Measurements from ENCODE around the gene CHURC1. TPM values are rescaled to one million over a fixed set of nuclear protein-coding genes. Genes with fewer than 3 reads are reported as not detected.

Gene CHURC1
- polyA plus RNA-seq, 1 donor (not counting 4 experiments of a cell fraction or from before 2014, with no cell fraction given) = 126 TPM

GRCh38 chr14:64951724-64952123, 37.5 kb downstream of the CHURC1 start:
- no peak overlapping the region for H3K9ac ChIP-seq (ENCODE audit: control insufficient read depth, extremely low read depth, insufficient read depth, low read length)
- TF ChIP-seq EZH2 (IDR thresholded peaks at IDR 0.05; ENCODE audit: low read length) = no peak
- no peaks in the 10 kb centered on the region for H3K9me1 ChIP-seq (ENCODE audit: control insufficient read depth, extremely low read depth, insufficient read depth, low read length)
- no peaks in the 10 kb centered on the region for H3K79me2 ChIP-seq (ENCODE audit: control insufficient read depth, insufficient read depth, low read length)
- H3K9me3 ChIP-seq (ENCODE audit: control insufficient read depth, low read depth, low read length) = no peaks in the 10 kb centered on the region
- no peak overlapping the region for H3K4me3 ChIP-seq (ENCODE audit: control insufficient read depth in 2 of 3, extremely low read depth in 1 of 3, insufficient read depth in 2 of 3, low read depth in 1 of 3, low read length in 3 of 3)
- H3K4me2 ChIP-seq (ENCODE audit: control insufficient read depth, extremely low read depth, insufficient read depth, low read depth, low read length) = no peak overlapping the region
- H3K4me1 ChIP-seq (ENCODE audit: control insufficient read depth, extremely low read depth, insufficient read depth, low read length) = no peaks in the 10 kb centered on the region
- no peak overlapping the region for H3K27ac ChIP-seq (ENCODE audit: control insufficient read depth, insufficient read depth, low read length)
- H4K20me1 ChIP-seq (ENCODE audit: control insufficient read depth, extremely low read depth, insufficient read depth, low read length) = no peaks in the 10 kb centered on the region
- H3K27me3 ChIP-seq (ENCODE audit: control insufficient read depth, extremely low read depth, insufficient read depth, low read length) = no peaks in the 10 kb centered on the region
- FAIRE-seq = no peak
- no peak overlapping the region for H2AFZ ChIP-seq (ENCODE audit: control insufficient read depth, low read length)
- dilution Hi-C loops (cut with MboI; ENCODE audit: extremely low pct_ligation_motif_present, low sequenced_read_pairs) = no loop called here
- H3K36me3 ChIP-seq (ENCODE audit: control insufficient read depth in 2 of 2, extremely low read depth in 1 of 2, insufficient read depth in 2 of 2, low read length in 2 of 2) = no peaks in the 10 kb centered on the region
- DNase-seq (ENCODE audit: low read depth, low spot score) = no peak

DNA sequence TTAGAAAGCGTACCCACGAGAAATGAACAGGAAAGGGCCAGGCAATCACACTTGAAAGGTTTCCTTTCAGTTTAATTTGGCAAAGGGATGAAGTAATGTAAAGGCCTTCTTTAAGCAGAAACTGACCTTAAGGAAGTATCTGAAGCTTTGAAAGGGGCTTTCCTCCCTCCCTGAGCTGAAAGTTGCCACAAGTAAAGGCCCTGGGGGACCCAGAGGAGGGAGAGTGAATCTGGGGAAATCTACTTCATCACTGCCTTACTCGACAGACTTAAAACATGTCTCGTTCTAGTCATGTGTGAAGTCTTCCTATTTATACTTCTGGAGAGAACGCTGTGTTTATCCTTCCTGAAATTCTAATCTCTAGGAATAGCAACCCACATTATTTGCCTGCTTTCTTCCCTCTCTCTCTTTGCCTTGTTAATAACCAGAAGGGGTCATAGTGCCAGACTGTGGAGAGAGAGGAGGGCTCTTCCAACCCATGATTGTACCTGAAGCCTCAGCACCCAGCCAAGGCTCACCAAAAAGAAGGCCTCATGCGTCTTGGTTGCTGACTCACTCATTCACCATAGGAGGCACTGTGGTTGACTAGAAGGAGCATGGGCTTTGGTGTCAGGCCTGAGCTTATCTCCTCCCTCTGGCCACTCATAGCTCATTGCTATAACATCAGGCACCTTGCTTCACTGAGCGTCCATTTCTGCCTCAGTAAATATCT, 38.5 kb downstream of the CHURC1 start:
- no peaks in the 10 kb centered on the region for H3K27me3 ChIP-seq (ENCODE audit: control insufficient read depth, extremely low read depth, insufficient read depth, low read length)
- no peak overlapping the region for H2AFZ ChIP-seq (ENCODE audit: control insufficient read depth, low read length)
- no peaks in the 10 kb centered on the region for H3K9me1 ChIP-seq (ENCODE audit: control insufficient read depth, extremely low read depth, insufficient read depth, low read length)
- H3K27ac ChIP-seq (ENCODE audit: control insufficient read depth, insufficient read depth, low read length) = no peak overlapping the region
- FAIRE-seq = no peak
- no peaks in the 10 kb centered on the region for H3K9me3 ChIP-seq (ENCODE audit: control insufficient read depth, low read depth, low read length)
- no peak for TF ChIP-seq EZH2 (IDR thresholded peaks at IDR 0.05; ENCODE audit: low read length)
- TF ChIP-seq CTCF (optimal IDR thresholded peaks at IDR 0.05 in 1 of 3, IDR thresholded peaks at IDR 0.05 in 1 of 3, conservative IDR thresholded peaks at IDR 0.05 in 1 of 3; ENCODE audit: extremely low read depth in 1 of 3, insufficient read depth in 2 of 3, low read length in 3 of 3) = no peak
- no peak overlapping the region for H3K4me2 ChIP-seq (ENCODE audit: control insufficient read depth, extremely low read depth, insufficient read depth, low read depth, low read length)
- no peaks in the 10 kb centered on the region for H3K79me2 ChIP-seq (ENCODE audit: control insufficient read depth, insufficient read depth, low read length)
- H3K36me3 ChIP-seq (ENCODE audit: control insufficient read depth in 2 of 2, extremely low read depth in 1 of 2, insufficient read depth in 2 of 2, low read length in 2 of 2) = no peaks in the 10 kb centered on the region
- peaks cover 5% of the 10 kb centered on the region for H3K4me1 ChIP-seq (ENCODE audit: control insufficient read depth, extremely low read depth, insufficient read depth, low read length)
- dilution Hi-C loops (cut with MboI; ENCODE audit: extremely low pct_ligation_motif_present, low sequenced_read_pairs) = no loop called here
- H4K20me1 ChIP-seq (ENCODE audit: control insufficient read depth, extremely low read depth, insufficient read depth, low read length) = no peaks in the 10 kb centered on the region
- H3K4me3 ChIP-seq (ENCODE audit: control insufficient read depth in 2 of 3, extremely low read depth in 1 of 3, insufficient read depth in 2 of 3, low read depth in 1 of 3, low read length in 3 of 3) = no peak overlapping the region
- no peak for DNase-seq (ENCODE audit: low read depth, low spot score)
- H3K9ac ChIP-seq (ENCODE audit: control insufficient read depth, extremely low read depth, insufficient read depth, low read length) = no peak overlapping the region

DNA sequence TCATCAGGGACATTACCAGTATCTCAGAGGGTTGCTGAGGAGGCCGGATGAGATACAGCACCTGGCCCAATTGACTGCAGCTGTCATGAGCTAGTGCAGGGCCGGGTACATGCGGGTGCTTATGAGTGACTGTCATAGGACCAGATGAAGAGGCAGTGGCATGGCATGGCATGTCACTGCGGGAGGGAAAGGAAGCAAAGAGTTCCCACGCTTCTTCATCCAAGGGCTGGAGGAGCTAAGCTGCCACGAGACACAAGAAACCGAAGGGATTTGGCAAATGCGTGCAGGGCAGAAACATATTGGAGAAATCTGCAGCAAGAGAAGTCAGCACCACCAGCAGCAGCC, 39.0 kb downstream of the CHURC1 start:
- no peaks in the 10 kb centered on the region for H3K9me3 ChIP-seq (ENCODE audit: control insufficient read depth, low read depth, low read length)
- no peaks in the 10 kb centered on the region for H4K20me1 ChIP-seq (ENCODE audit: control insufficient read depth, extremely low read depth, insufficient read depth, low read length)
- no peak for DNase-seq (ENCODE audit: low read depth, low spot score)
- no peaks in the 10 kb centered on the region for H3K36me3 ChIP-seq (ENCODE audit: control insufficient read depth in 2 of 2, extremely low read depth in 1 of 2, insufficient read depth in 2 of 2, low read length in 2 of 2)
- H3K4me1 ChIP-seq (ENCODE audit: control insufficient read depth, extremely low read depth, insufficient read depth, low read length) = peaks cover 5% of the 10 kb centered on the region
- dilution Hi-C loops (cut with MboI; ENCODE audit: extremely low pct_ligation_motif_present, low sequenced_read_pairs) = no loop called here
- H3K9ac ChIP-seq (ENCODE audit: control insufficient read depth, extremely low read depth, insufficient read depth, low read length) = no peak overlapping the region
- H3K9me1 ChIP-seq (ENCODE audit: control insufficient read depth, extremely low read depth, insufficient read depth, low read length) = no peaks in the 10 kb centered on the region
- H3K27ac ChIP-seq (ENCODE audit: control insufficient read depth, insufficient read depth, low read length) = no peak overlapping the region
- no peak overlapping the region for H3K4me2 ChIP-seq (ENCODE audit: control insufficient read depth, extremely low read depth, insufficient read depth, low read depth, low read length)
- no peaks in the 10 kb centered on the region for H3K79me2 ChIP-seq (ENCODE audit: control insufficient read depth, insufficient read depth, low read length)
- no peak for TF ChIP-seq EZH2 (IDR thresholded peaks at IDR 0.05; ENCODE audit: low read length)
- no peak for TF ChIP-seq CTCF (optimal IDR thresholded peaks at IDR 0.05 in 1 of 3, IDR thresholded peaks at IDR 0.05 in 1 of 3, conservative IDR thresholded peaks at IDR 0.05 in 1 of 3; ENCODE audit: extremely low read depth in 1 of 3, insufficient read depth in 2 of 3, low read length in 3 of 3)
- H2AFZ ChIP-seq (ENCODE audit: control insufficient read depth, low read length) = no peak overlapping the region
- H3K27me3 ChIP-seq (ENCODE audit: control insufficient read depth, extremely low read depth, insufficient read depth, low read length) = no peaks in the 10 kb centered on the region
- H3K4me3 ChIP-seq (ENCODE audit: control insufficient read depth in 2 of 3, extremely low read depth in 1 of 3, insufficient read depth in 2 of 3, low read depth in 1 of 3, low read length in 3 of 3) = no peak overlapping the region
- FAIRE-seq = no peak

All from keratinocyte (primary cell).